H9 (cell line): ENCODE data around the gene SMIM23. TPM values are rescaled to one million over a fixed set of nuclear protein-coding genes. Genes with fewer than 3 reads are reported as not detected.

Experiments
- DNase-seq: peaks from one replicate; pipeline ENCODE4 v3.0.0-alpha.2; 2017
- H2AFZ ChIP-seq: one replicate; pipeline ENCODE4 v1.6.1; 2013; ENCODE audit warnings: mild to moderate bottlenecking, low read length, control low read depth, moderate library complexity
- H2AK5ac ChIP-seq: 2 replicates; pipeline ENCODE4 v1.6.1; 2013; ENCODE audit warnings: low read length, control low read depth, mixed read lengths; ENCODE audit not compliant: insufficient read length
- H2BK120ac ChIP-seq: one replicate; pipeline ENCODE4 v1.6.1; 2013; ENCODE audit warnings: low read depth, mild to moderate bottlenecking, low read length, control low read depth, inconsistent platforms; ENCODE audit not compliant: poor library complexity, severe bottlenecking
- H2BK12ac ChIP-seq: 2 replicates; pipeline ENCODE4 v1.6.1; 2013; ENCODE audit warnings: low read length, control low read depth, mixed read lengths, low read depth; ENCODE audit not compliant: insufficient read length
- H2BK15ac ChIP-seq: 2 replicates; pipeline ENCODE4 v1.6.1; 2013; ENCODE audit warnings: low read depth, low read length, control low read depth
- H2BK20ac ChIP-seq: one replicate; pipeline ENCODE4 v1.6.1; 2013; ENCODE audit warnings: low read depth, mild to moderate bottlenecking, low read length, control low read depth, inconsistent platforms; ENCODE audit not compliant: poor library complexity, severe bottlenecking
- H2BK5ac ChIP-seq: 2 replicates; pipeline ENCODE4 v1.6.1; 2013; ENCODE audit warnings: low read length, control low read depth, mixed read lengths; ENCODE audit not compliant: insufficient read length
- H3K14ac ChIP-seq: 2 replicates; pipeline ENCODE4 v1.6.1; 2013; ENCODE audit warnings: low read length, control low read depth; ENCODE audit not compliant: insufficient read depth
- H3K18ac ChIP-seq: 2 replicates; pipeline ENCODE4 v1.6.1; 2013; ENCODE audit warnings: low read depth, mild to moderate bottlenecking, mixed read lengths, low read length, control low read depth; ENCODE audit not compliant: insufficient read length
- H3K23ac ChIP-seq: 2 replicates; pipeline ENCODE4 v1.6.1; 2013; ENCODE audit warnings: low read length, control low read depth, mixed read lengths, low read depth; ENCODE audit not compliant: insufficient read length
- H3K23me2 ChIP-seq: 2 replicates; pipeline ENCODE4 v1.6.1; 2013; ENCODE audit warnings: low read depth, mild to moderate bottlenecking, mixed read lengths, low read length, control low read depth; ENCODE audit not compliant: insufficient read length, poor library complexity, severe bottlenecking
- H3K27ac ChIP-seq: 2 replicates; pipeline ENCODE4 v1.5.1; 2013; ENCODE audit warnings: low read length, control low read depth, mixed read lengths, low read depth; ENCODE audit not compliant: insufficient read length
- H3K27me3 ChIP-seq: 2 replicates; pipeline ENCODE4 v1.6.1; 2013; ENCODE audit warnings: low read length, control low read depth, inconsistent platforms; ENCODE audit not compliant: insufficient read depth
- H3K4ac ChIP-seq: 2 replicates; pipeline ENCODE4 v1.6.1; 2013; ENCODE audit warnings: low read depth, mild to moderate bottlenecking, control low read depth, inconsistent platforms, low read length, moderate library complexity
- H3K4me1 ChIP-seq: 2 replicates; pipeline ENCODE4 v1.6.1; 2013; ENCODE audit warnings: low read length, control low read depth, inconsistent platforms; ENCODE audit not compliant: insufficient read depth
- H3K4me2 ChIP-seq: 2 replicates; pipeline ENCODE4 v1.6.1; 2013; ENCODE audit warnings: low read length, control low read depth, mixed read lengths; ENCODE audit not compliant: insufficient read length, insufficient read depth
- H3K56ac ChIP-seq: 2 replicates; pipeline ENCODE4 v1.6.1; 2013; ENCODE audit warnings: low read depth, mild to moderate bottlenecking, mixed read lengths, low read length, control low read depth; ENCODE audit not compliant: insufficient read length
- H3K79me1 ChIP-seq: 2 replicates; pipeline ENCODE4 v1.6.1; 2013; ENCODE audit warnings: low read depth, mild to moderate bottlenecking, moderate library complexity, low read length, control low read depth, inconsistent platforms; ENCODE audit not compliant: insufficient read depth, poor library complexity, severe bottlenecking
- H3K79me2 ChIP-seq: 2 replicates; pipeline ENCODE4 v1.6.1; 2013; ENCODE audit warnings: low read length, control low read depth, inconsistent platforms; ENCODE audit not compliant: insufficient read depth
- H3K9ac ChIP-seq: 2 replicates; pipeline ENCODE4 v1.6.1; 2013; ENCODE audit warnings: low read length, control low read depth, mixed read lengths; ENCODE audit not compliant: insufficient read length; ENCODE audit errors: extremely low read depth
- H3K9me3 ChIP-seq: one replicate; pipeline ENCODE4 v1.6.1; 2013; ENCODE audit warnings: low read depth, low read length, inconsistent platforms; ENCODE audit not compliant: control insufficient read depth
- H3T11ph ChIP-seq: one replicate; pipeline ENCODE4 v1.6.1; 2013; ENCODE audit warnings: mild to moderate bottlenecking, low read length, control low read depth, inconsistent platforms
- H4K20me1 ChIP-seq: one replicate; pipeline ENCODE4 v1.6.1; 2013; ENCODE audit not compliant: control insufficient read depth, insufficient read length, insufficient read depth
- H4K5ac ChIP-seq: 2 replicates; pipeline ENCODE4 v1.6.1; 2013; ENCODE audit warnings: low read depth, mild to moderate bottlenecking, mixed read lengths, low read length, control low read depth; ENCODE audit not compliant: insufficient read length
- H4K8ac ChIP-seq: replicated peaks from 2 replicates; pipeline ENCODE4 v1.6.1; 2013; ENCODE audit warnings: low read length, control low read depth, mixed read lengths, low read depth; ENCODE audit not compliant: insufficient read length
- H4K91ac ChIP-seq: 2 replicates; pipeline ENCODE4 v1.6.1; 2013; ENCODE audit warnings: low read depth, mild to moderate bottlenecking, moderate library complexity, mixed read lengths, low read length, control low read depth; ENCODE audit not compliant: insufficient read length
- H3K27ac Mint-ChIP-seq, 3 experiments: 2 replicates in 2 of 3; 3 replicates in 1 of 3; pipeline ENCODE4 v1.8.0; 2020 to 2021; ENCODE audit warnings: mixed read lengths in 3 of 3, mild to moderate bottlenecking in 1 of 3, moderate library complexity in 1 of 3
- H3K27me3 Mint-ChIP-seq: 2 replicates; pipeline ENCODE4 v1.8.0; 2021; ENCODE audit warnings: low read depth, mild to moderate bottlenecking, moderate library complexity, mixed read lengths
- H3K36me3 Mint-ChIP-seq, 3 experiments: 2 replicates in 2 of 3; 3 replicates in 1 of 3; pipeline ENCODE4 v1.8.0; 2020 to 2021; ENCODE audit warnings: low read depth in 3 of 3, mixed read lengths in 3 of 3; ENCODE audit not compliant: insufficient read depth in 1 of 3
- H3K4me1 Mint-ChIP-seq, 2 experiments: 2 replicates each; pipeline ENCODE4 v1.8.0; 2020; ENCODE audit warnings: mixed read lengths in 2 of 2
- H3K4me3 Mint-ChIP-seq, 2 experiments: 2 replicates in 1 of 2; 3 replicates in 1 of 2; pipeline ENCODE4 v1.8.0; 2020 to 2021; ENCODE audit warnings: mild to moderate bottlenecking in 2 of 2, mixed read lengths in 2 of 2, moderate library complexity in 1 of 2
- H3K9me3 Mint-ChIP-seq, 2 experiments: 2 replicates in 1 of 2; 3 replicates in 1 of 2; pipeline ENCODE4 v1.8.0; 2020; ENCODE audit warnings: mild to moderate bottlenecking in 2 of 2, mixed read lengths in 2 of 2, moderate library complexity in 1 of 2
- CTCF ChIP-seq: fragments of 200-600 bp; sonication (generic); conservative IDR thresholded peaks from 3 replicates; pipeline ENCODE4 v1.8.0; 2021; ENCODE audit warnings: antibody characterized with exemption, mild to moderate bottlenecking
- WGBS: extraction: QIAGEN DNeasy Blood & Tissue Kit; methylation state at CpG from one replicate; pipeline ENCODE4 v1.1.7; 2013; ENCODE audit warnings: missing lambda C conversion rate, low lambda C conversion rate, mixed read lengths; ENCODE audit not compliant: insufficient read length; ENCODE audit errors: extremely low coverage; 5-methylcytosine and 5-hydroxymethylcytosine counted together
- total RNA-seq: library from RNA; stranded (reverse); gene quantifications from 2 replicates; pipeline ENCODE4 v1.2.1, GENCODE V29; 2021

Gene SMIM23
- total RNA-seq, 1 experiment from 2014 or later = not detected

GRCh38 chr5:171826132-171826531 is 40.5 kb downstream of the SMIM23 start:
- no peaks in the 10 kb centered on the region for H3K79me2 ChIP-seq
- no peak overlapping the region for H3K14ac ChIP-seq
- no peak overlapping the region for H2BK15ac ChIP-seq
- no peak overlapping the region for H3T11ph ChIP-seq
- no peak overlapping the region for H3K56ac ChIP-seq
- Mint-ChIP-seq H3K4me3 (no peak overlapping the region), H3K36me3 (peaks cover 0 to 4% (median 0%) of the 10 kb centered on the region in 3 experiments; a peak in 1 of 7 replicates), H3K27me3 (peaks cover 7% of the 10 kb centered on the region), H3K27ac (no peak overlapping the region), H3K9me3 (peaks cover 2% of the 10 kb centered on the region in 2 experiments; a peak in 4 of 5 replicates), H3K4me1 (peaks cover 3% of the 10 kb centered on the region in 2 experiments)
- H3K9ac ChIP-seq = no peak overlapping the region
- H3K4me2 ChIP-seq = no peak overlapping the region
- no peak overlapping the region for H2BK120ac ChIP-seq
- H2BK5ac ChIP-seq = no peak overlapping the region
- H2AFZ ChIP-seq = no peak overlapping the region
- no peaks in the 10 kb centered on the region for H3K27me3 ChIP-seq
- no peak overlapping the region for H2BK12ac ChIP-seq
- TF ChIP-seq CTCF = no peak
- no peak overlapping the region for H4K91ac ChIP-seq
- DNase-seq = no peak
- H3K23ac ChIP-seq = no peak overlapping the region
- H4K8ac ChIP-seq = no peak overlapping the region
- no CpG with 5 or more reads among the region's 5 CpGs for WGBS
- no peaks in the 10 kb centered on the region for H3K9me3 ChIP-seq
- no peak overlapping the region for H3K18ac ChIP-seq
- H3K23me2 ChIP-seq = no peaks in the 10 kb centered on the region
- H4K5ac ChIP-seq = no peak overlapping the region
- H3K27ac ChIP-seq = no peak overlapping the region
- H3K4me1 ChIP-seq = no peaks in the 10 kb centered on the region
- H2AK5ac ChIP-seq = no peak overlapping the region
- H3K79me1 ChIP-seq = no peaks in the 10 kb centered on the region
- no peaks in the 10 kb centered on the region for H4K20me1 ChIP-seq
- H2BK20ac ChIP-seq = no peak overlapping the region
- H3K4ac ChIP-seq = no peak overlapping the region
